ENCODE data around the gene ULK4.

GRCh38 chr3:41210966-41211365 is 750.9 kb downstream of the ULK4 start:
- TF ChIP-seq, protein P1, sequence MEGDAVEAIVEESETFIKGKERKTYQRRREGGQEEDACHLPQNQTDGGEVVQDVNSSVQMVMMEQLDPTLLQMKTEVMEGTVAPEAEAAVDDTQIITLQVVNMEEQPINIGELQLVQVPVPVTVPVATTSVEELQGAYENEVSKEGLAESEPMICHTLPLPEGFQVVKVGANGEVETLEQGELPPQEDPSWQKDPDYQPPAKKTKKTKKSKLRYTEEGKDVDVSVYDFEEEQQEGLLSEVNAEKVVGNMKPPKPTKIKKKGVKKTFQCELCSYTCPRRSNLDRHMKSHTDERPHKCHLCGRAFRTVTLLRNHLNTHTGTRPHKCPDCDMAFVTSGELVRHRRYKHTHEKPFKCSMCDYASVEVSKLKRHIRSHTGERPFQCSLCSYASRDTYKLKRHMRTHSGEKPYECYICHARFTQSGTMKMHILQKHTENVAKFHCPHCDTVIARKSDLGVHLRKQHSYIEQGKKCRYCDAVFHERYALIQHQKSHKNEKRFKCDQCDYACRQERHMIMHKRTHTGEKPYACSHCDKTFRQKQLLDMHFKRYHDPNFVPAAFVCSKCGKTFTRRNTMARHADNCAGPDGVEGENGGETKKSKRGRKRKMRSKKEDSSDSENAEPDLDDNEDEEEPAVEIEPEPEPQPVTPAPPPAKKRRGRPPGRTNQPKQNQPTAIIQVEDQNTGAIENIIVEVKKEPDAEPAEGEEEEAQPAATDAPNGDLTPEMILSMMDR (IDR thresholded peaks at IDR 0.05; ENCODE audit: insufficient read depth, low read length), result no peak
- TF ChIP-seq, protein P2, sequence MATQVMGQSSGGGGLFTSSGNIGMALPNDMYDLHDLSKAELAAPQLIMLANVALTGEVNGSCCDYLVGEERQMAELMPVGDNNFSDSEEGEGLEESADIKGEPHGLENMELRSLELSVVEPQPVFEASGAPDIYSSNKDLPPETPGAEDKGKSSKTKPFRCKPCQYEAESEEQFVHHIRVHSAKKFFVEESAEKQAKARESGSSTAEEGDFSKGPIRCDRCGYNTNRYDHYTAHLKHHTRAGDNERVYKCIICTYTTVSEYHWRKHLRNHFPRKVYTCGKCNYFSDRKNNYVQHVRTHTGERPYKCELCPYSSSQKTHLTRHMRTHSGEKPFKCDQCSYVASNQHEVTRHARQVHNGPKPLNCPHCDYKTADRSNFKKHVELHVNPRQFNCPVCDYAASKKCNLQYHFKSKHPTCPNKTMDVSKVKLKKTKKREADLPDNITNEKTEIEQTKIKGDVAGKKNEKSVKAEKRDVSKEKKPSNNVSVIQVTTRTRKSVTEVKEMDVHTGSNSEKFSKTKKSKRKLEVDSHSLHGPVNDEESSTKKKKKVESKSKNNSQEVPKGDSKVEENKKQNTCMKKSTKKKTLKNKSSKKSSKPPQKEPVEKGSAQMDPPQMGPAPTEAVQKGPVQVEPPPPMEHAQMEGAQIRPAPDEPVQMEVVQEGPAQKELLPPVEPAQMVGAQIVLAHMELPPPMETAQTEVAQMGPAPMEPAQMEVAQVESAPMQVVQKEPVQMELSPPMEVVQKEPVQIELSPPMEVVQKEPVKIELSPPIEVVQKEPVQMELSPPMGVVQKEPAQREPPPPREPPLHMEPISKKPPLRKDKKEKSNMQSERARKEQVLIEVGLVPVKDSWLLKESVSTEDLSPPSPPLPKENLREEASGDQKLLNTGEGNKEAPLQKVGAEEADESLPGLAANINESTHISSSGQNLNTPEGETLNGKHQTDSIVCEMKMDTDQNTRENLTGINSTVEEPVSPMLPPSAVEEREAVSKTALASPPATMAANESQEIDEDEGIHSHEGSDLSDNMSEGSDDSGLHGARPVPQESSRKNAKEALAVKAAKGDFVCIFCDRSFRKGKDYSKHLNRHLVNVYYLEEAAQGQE (IDR thresholded peaks at IDR 0.05; ENCODE audit: insufficient replicate concordance, low read depth), result no peak
